K562 (cell line): Measurements from ENCODE around the gene DIAPH1. TPM values are rescaled to one million over a fixed set of nuclear protein-coding genes. Genes with fewer than 3 reads are reported as not detected.

Experiments
- BCL6 ChIP-seq: fragments of 250-450 bp; sonication (Bioruptor Pico); IDR thresholded peaks from 2 replicates; pipeline ENCODE4 v1.4.0; 2020
- BRD4 ChIP-seq: fragments of 200-600 bp; sonication (generic); IDR thresholded peaks from 2 replicates; pipeline ENCODE4 v1.6.1; 2017; ENCODE audit warnings: inconsistent platforms
- DMBX1 ChIP-seq: fragments of 250-450 bp; sonication (Bioruptor Pico); IDR thresholded peaks from 2 replicates; pipeline ENCODE4 v1.8.0; 2022; ENCODE audit warnings: inconsistent platforms, mild to moderate bottlenecking, moderate library complexity, borderline replicate concordance
- FOSL1 ChIP-seq: fragments of 200-800 bp; sonication (Bioruptor generic); conservative IDR thresholded peaks from 2 replicates; pipeline ENCODE4 v1.6.1; 2016; ENCODE audit warnings: missing genetic modification characterization, missing compliant biosample characterization
- JUND ChIP-seq, 2 experiments: IDR thresholded peaks; 2 replicates in 1 of 2; 3 replicates in 1 of 2; pipeline ENCODE4 v1.6.1; 2011; ENCODE audit warnings: borderline replicate concordance in 2 of 2, low read depth in 2 of 2, low read length in 2 of 2, improper control_type of control experiment in 1 of 2, missing biosample characterization in 1 of 2, missing genetic modification characterization in 1 of 2, missing genetic modification reagents in 1 of 2
- NCOR1 ChIP-seq: fragments of 450-650 bp; IDR thresholded peaks from 2 replicates; pipeline ENCODE4 v1.6.1; 2016; ENCODE audit warnings: mild to moderate bottlenecking, moderate library complexity
- NFE2 ChIP-seq: IDR thresholded peaks from 2 replicates; pipeline ENCODE4 v1.6.1; 2014; ENCODE audit warnings: antibody characterized with exemption, low read depth
- SIN3B ChIP-seq: fragments of 450-650 bp; IDR thresholded peaks from 2 replicates; pipeline ENCODE4 v1.6.1; 2017; ENCODE audit warnings: low read depth, mild to moderate bottlenecking, moderate library complexity
- YY1 ChIP-seq, 3 experiments: IDR thresholded peaks; 2 replicates each; pipeline ENCODE4 v1.6.1; 2011; ENCODE audit warnings: low read length in 2 of 3, mild to moderate bottlenecking in 2 of 3, moderate library complexity in 2 of 3, borderline replicate concordance in 1 of 3, control low read depth in 1 of 3, low read depth in 1 of 3; ENCODE audit not compliant: insufficient read depth in 3 of 3, insufficient replicate concordance in 2 of 3, control insufficient read depth in 1 of 3, insufficient read length in 1 of 3; ENCODE audit errors: extremely low read depth in 1 of 3
- ZBTB5 ChIP-seq: fragments of 450-650 bp; IDR thresholded peaks from 2 replicates; pipeline ENCODE4 v1.6.1; 2017; ENCODE audit warnings: antibody characterized with exemption
- ZNF140 ChIP-seq: fragments of 250-450 bp; sonication (Bioruptor Pico); IDR thresholded peaks from 2 replicates; pipeline ENCODE4 v1.8.0; 2021; ENCODE audit warnings: moderate library complexity, mild to moderate bottlenecking, inconsistent platforms
- ZNF24 ChIP-seq: fragments of 450-650 bp; IDR thresholded peaks from 2 replicates; pipeline ENCODE4 v1.6.1; 2016
- polyA plus RNA-seq, 8 experiments: library from polyadenylated mRNA; depleted of rRNA in 4 of 8; stranded (reverse) in 5 of 8; unstranded in 3 of 8; fragments of >200 nt; fragmentation: Nextera tagmentation in 2 of 8; fragmentation: Illumina TruSeq in 1 of 8; extraction: Ambion mirVana in 2 of 8; extraction: Trizol in 1 of 8; gene quantifications; 2 replicates each; pipeline versions ENCODE4 v1.2.1 to v1.2.3, GENCODE V29; 2011 to 2014; ENCODE audit warnings: inconsistent platforms in 1 of 8, missing spikeins in 1 of 8
- total RNA-seq, 7 experiments: library from RNA; depleted of rRNA in 6 of 7; stranded (reverse); fragments of >200 nt in 6 of 7; fragmentation: Illumina TruSeq in 2 of 7; extraction: Trizol in 2 of 7; gene quantifications; 2 replicates each; pipeline versions ENCODE4 v1.2.1 to v1.2.3, GENCODE V29; 2011 to 2021; ENCODE audit warnings: low replicate concordance in 1 of 7
- TF ChIP-seq, protein P1 (sequence below): fragments of 200-600 bp; sonication (generic); IDR thresholded peaks from one replicate; pipeline ENCODE4 v1.6.1; 2012; ENCODE audit warnings: mild to moderate bottlenecking, low read depth, low read length, inconsistent platforms

DIAPH1 gene
- total and polyA plus RNA-seq, 9 of the 15 experiments (the other 6 are each of a cell fraction or from before 2014, with no cell fraction given), result 60.8 to 328 (median 97.8) TPM

GRCh38 chr5:141618030-141618803, 583 bp downstream of the DIAPH1 start (continued):
- TF ChIP-seq, protein P1, sequence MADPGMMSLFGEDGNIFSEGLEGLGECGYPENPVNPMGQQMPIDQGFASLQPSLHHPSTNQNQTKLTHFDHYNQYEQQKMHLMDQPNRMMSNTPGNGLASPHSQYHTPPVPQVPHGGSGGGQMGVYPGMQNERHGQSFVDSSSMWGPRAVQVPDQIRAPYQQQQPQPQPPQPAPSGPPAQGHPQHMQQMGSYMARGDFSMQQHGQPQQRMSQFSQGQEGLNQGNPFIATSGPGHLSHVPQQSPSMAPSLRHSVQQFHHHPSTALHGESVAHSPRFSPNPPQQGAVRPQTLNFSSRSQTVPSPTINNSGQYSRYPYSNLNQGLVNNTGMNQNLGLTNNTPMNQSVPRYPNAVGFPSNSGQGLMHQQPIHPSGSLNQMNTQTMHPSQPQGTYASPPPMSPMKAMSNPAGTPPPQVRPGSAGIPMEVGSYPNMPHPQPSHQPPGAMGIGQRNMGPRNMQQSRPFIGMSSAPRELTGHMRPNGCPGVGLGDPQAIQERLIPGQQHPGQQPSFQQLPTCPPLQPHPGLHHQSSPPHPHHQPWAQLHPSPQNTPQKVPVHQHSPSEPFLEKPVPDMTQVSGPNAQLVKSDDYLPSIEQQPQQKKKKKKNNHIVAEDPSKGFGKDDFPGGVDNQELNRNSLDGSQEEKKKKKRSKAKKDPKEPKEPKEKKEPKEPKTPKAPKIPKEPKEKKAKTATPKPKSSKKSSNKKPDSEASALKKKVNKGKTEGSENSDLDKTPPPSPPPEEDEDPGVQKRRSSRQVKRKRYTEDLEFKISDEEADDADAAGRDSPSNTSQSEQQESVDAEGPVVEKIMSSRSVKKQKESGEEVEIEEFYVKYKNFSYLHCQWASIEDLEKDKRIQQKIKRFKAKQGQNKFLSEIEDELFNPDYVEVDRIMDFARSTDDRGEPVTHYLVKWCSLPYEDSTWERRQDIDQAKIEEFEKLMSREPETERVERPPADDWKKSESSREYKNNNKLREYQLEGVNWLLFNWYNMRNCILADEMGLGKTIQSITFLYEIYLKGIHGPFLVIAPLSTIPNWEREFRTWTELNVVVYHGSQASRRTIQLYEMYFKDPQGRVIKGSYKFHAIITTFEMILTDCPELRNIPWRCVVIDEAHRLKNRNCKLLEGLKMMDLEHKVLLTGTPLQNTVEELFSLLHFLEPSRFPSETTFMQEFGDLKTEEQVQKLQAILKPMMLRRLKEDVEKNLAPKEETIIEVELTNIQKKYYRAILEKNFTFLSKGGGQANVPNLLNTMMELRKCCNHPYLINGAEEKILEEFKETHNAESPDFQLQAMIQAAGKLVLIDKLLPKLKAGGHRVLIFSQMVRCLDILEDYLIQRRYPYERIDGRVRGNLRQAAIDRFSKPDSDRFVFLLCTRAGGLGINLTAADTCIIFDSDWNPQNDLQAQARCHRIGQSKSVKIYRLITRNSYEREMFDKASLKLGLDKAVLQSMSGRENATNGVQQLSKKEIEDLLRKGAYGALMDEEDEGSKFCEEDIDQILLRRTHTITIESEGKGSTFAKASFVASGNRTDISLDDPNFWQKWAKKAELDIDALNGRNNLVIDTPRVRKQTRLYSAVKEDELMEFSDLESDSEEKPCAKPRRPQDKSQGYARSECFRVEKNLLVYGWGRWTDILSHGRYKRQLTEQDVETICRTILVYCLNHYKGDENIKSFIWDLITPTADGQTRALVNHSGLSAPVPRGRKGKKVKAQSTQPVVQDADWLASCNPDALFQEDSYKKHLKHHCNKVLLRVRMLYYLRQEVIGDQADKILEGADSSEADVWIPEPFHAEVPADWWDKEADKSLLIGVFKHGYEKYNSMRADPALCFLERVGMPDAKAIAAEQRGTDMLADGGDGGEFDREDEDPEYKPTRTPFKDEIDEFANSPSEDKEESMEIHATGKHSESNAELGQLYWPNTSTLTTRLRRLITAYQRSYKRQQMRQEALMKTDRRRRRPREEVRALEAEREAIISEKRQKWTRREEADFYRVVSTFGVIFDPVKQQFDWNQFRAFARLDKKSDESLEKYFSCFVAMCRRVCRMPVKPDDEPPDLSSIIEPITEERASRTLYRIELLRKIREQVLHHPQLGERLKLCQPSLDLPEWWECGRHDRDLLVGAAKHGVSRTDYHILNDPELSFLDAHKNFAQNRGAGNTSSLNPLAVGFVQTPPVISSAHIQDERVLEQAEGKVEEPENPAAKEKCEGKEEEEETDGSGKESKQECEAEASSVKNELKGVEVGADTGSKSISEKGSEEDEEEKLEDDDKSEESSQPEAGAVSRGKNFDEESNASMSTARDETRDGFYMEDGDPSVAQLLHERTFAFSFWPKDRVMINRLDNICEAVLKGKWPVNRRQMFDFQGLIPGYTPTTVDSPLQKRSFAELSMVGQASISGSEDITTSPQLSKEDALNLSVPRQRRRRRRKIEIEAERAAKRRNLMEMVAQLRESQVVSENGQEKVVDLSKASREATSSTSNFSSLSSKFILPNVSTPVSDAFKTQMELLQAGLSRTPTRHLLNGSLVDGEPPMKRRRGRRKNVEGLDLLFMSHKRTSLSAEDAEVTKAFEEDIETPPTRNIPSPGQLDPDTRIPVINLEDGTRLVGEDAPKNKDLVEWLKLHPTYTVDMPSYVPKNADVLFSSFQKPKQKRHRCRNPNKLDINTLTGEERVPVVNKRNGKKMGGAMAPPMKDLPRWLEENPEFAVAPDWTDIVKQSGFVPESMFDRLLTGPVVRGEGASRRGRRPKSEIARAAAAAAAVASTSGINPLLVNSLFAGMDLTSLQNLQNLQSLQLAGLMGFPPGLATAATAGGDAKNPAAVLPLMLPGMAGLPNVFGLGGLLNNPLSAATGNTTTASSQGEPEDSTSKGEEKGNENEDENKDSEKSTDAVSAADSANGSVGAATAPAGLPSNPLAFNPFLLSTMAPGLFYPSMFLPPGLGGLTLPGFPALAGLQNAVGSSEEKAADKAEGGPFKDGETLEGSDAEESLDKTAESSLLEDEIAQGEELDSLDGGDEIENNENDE, result no peak
- TF ChIP-seq BCL6 (CRISPR knock-in tag), result no peak
- no peak for TF ChIP-seq ZNF24
- peak; percentile 8; the same call in 1 of the 2 replicates for TF ChIP-seq NCOR1
- peak; percentile 3; the same call in 1 of the 2 replicates for TF ChIP-seq BRD4
- TF ChIP-seq FOSL1, result peak; percentile 15; the same call in 1 of the 2 replicates
- TF ChIP-seq JUND (IDR thresholded peaks at IDR 0.05; ENCODE audit: borderline replicate concordance, low read depth, low read length), result peak; percentile 54; the same call in 1 of the 2 replicates
- no peak; the same call in 2 of the 3 replicates for TF ChIP-seq JUND (tag; IDR thresholded peaks at IDR 0.05; ENCODE audit: borderline replicate concordance, low read depth, low read length)
- TF ChIP-seq ZBTB5, result no peak
- no peak for TF ChIP-seq SIN3B
- TF ChIP-seq ZNF140 (CRISPR knock-in tag), result no peak
- no peak for TF ChIP-seq NFE2
- TF ChIP-seq DMBX1 (CRISPR knock-in tag), result 0 out of 2 replicates have a peak, but pooled peaks have one; percentile 13
- TF ChIP-seq YY1 (IDR thresholded peaks at IDR 0.05; ENCODE audit: borderline replicate concordance in 1 of 3, control insufficient read depth in 1 of 3, extremely low read depth in 1 of 3, insufficient read depth in 3 of 3, insufficient read length in 1 of 3, insufficient replicate concordance in 2 of 3, low read depth in 1 of 3, low read length in 2 of 3), result peak in 1 of 3 experiments; percentile 4
